SK-N-MC (cell line): ENCODE measurements around the gene BST1.

ENCODE experiments used
- DNase-seq: peaks from one replicate; pipeline ENCODE4 v3.0.0-alpha.2; 2011; ENCODE audit warnings: low read depth, low spot score
- H3K27ac ChIP-seq: fragments of 200-600 bp; sonication (generic); 2 replicates; pipeline ENCODE4 v1.5.1; 2016; ENCODE audit warnings: mixed run types
- H3K36me3 ChIP-seq: fragments of 200-600 bp; sonication (generic); 2 replicates; pipeline ENCODE4 v1.6.1; 2017; ENCODE audit warnings: antibody characterized with exemption, low read length, mixed read lengths; ENCODE audit not compliant: insufficient read depth
- H3K4me3 ChIP-seq: fragments of 200-600 bp; sonication (generic); 2 replicates; pipeline ENCODE4 v1.5.1; 2016
- H3K9ac ChIP-seq: fragments of 200-600 bp; sonication (generic); 2 replicates; pipeline ENCODE4 v1.8.0; 2017; ENCODE audit warnings: mixed run types, mixed read lengths; ENCODE audit not compliant: insufficient read length
- H3K9me3 ChIP-seq: fragments of 200-600 bp; sonication (generic); 2 replicates; pipeline ENCODE4 v1.6.1; 2017; ENCODE audit warnings: low read depth, mild to moderate bottlenecking, antibody characterized with exemption, low read length, moderate library complexity, mixed read lengths
- EZH2 ChIP-seq: fragments of 200-600 bp; sonication (generic); IDR thresholded peaks from one replicate; pipeline ENCODE4 v1.6.1; 2017; ENCODE audit warnings: antibody characterized with exemption
- FOXP2 ChIP-seq: optimal IDR thresholded peaks from 2 replicates; pipeline ENCODE3; 2011; ENCODE audit warnings: mild to moderate bottlenecking, moderate library complexity; ENCODE audit not compliant: insufficient read depth; ENCODE audit errors: extremely low read length, control extremely low read depth
- POLR2AphosphoS5 ChIP-seq: IDR thresholded peaks from 2 replicates; pipeline ENCODE4 v1.6.1; 2012; ENCODE audit warnings: mild to moderate bottlenecking, low read depth, low read length, borderline replicate concordance

The BST1 gene

DNA sequence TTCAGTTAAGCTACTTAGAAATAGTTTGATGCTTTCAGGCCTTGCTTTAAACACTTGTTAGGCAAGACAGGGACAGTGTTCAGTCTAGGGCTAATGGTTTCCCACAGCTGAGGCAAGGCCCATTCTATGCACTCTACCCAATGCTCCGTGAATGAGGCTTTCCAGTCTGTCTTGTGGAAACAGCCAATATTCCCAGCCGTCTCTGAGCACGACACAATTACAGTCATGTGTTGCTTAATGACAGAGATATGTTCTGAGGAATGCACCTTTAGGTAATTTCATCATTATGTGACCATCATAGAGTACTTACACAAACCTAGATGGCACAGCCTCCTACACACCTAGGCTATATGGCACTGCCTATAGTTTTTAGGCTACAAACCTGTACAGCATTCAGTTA lies 30.8 kb upstream of the BST1 start:
- Histone ChIP-seq H3K36me3 (peaks cover 8% of the 10 kb centered on the region), H3K4me3 (no peak overlapping the region), H3K9me3 (no peaks in the 10 kb centered on the region), H3K9ac (no peak overlapping the region), H3K27ac (no peak overlapping the region)
- DNase-seq, result no peak
- no peak for TF ChIP-seq FOXP2
- no peak for TF ChIP-seq EZH2
- TF ChIP-seq POLR2AphosphoS5, result no peak

DNA sequence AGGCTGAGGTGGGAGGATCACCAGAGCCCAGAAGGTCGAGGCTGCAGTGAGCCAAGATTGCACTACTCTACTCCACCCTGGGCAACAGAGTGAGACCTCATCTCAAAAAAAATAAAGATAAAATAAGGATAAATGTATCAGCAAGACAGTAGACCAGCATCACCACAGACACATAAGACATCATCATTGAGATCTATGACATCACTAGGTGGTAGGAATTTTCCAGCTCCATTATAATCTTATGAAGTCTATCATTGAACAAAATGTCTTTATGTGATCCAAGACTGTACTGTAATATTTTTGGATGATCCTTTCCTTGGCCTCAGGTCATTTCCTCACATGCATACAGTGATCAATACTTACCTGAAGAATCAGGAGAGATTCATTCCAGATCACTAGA lies 29.5 kb upstream of the BST1 start:
- no peak for TF ChIP-seq FOXP2
- TF ChIP-seq EZH2, result no peak
- TF ChIP-seq POLR2AphosphoS5, result no peak
- Histone ChIP-seq H3K27ac (no peak overlapping the region), H3K9me3 (no peaks in the 10 kb centered on the region), H3K9ac (no peak overlapping the region), H3K4me3 (no peak overlapping the region), H3K36me3 (0 out of 2 replicates have a peak, but pooled peaks cover 3% of the 10 kb centered on the region)
- no peak for DNase-seq

DNA sequence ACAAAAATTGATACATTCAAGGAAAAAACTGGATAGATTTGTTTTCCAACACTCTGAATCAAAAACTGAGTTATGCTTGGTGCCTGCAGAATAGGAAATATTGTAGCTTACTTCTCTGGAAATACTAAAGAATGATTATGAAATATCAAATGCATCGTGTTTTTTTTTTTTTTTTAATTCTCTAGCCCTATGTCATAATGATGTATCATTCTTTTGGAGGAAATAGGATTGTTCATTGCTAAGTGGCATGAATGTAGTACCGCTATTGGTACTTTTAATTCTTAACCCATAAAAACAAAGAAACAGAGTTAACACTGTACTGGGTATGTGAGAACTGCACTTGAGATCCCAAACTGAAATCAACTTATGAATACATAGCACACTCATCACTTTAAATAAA lies 28.8 kb upstream of the BST1 start:
- TF ChIP-seq FOXP2 (no peak), EZH2 (no peak), POLR2AphosphoS5 (no peak)
- no peak overlapping the region for H3K9ac ChIP-seq
- H3K27ac ChIP-seq, result no peak overlapping the region

DNA sequence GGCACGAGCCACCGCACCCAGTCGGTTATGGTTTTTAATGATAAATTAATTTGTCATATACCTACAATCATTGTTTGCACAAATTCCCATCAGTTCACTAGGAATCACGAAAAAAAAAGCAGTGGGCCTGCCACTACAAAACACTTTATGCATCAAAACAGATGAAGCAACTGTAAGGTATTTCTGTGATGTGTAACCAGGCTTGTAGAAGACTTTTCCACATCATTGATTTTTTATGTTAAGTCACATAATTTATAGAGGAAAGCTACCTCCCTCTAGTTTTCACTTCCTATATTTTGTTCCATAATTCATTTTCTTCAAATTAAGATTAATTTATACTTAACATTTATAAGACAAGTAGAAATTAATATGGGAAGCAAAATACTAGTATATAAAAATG lies 27.9 kb upstream of the BST1 start:
- no peak overlapping the region for H3K4me3 ChIP-seq
- no peaks in the 10 kb centered on the region for H3K9me3 ChIP-seq
- H3K27ac ChIP-seq, result no peak overlapping the region
- 0 out of 2 replicates have a peak, but pooled peaks cover 3% of the 10 kb centered on the region for H3K36me3 ChIP-seq
- DNase-seq, result no peak
- TF ChIP-seq EZH2 (no peak), POLR2AphosphoS5 (no peak), FOXP2 (no peak)
- no peak overlapping the region for H3K9ac ChIP-seq

More for the DNA sequence above, 28.8 kb upstream of the BST1 start:
- Histone ChIP-seq H3K4me3 (no peak overlapping the region), H3K36me3 (0 out of 2 replicates have a peak, but pooled peaks cover 3% of the 10 kb centered on the region), H3K9me3 (no peaks in the 10 kb centered on the region)
- DNase-seq, result no peak

DNA sequence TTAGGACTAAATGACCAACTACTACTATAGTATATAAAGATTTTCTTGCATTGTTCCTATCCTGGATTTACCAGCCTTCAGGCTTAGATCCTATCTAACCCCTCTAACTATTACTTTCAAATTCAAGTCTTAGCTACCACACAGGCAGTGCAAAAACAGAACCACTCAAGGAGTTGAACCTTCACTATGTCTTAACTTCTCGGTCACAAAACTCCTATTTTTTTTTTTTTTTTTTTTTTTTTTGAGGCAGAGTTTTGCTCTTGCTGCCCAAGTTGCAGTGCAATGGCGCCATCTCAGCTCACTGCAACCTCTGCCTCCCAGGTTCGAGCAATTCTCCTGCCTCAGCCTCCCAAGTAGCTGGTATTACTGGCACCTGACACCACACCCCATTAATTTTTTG lies 27.5 kb upstream of the BST1 start:
- Histone ChIP-seq H3K36me3 (0 out of 2 replicates have a peak, but pooled peaks cover 3% of the 10 kb centered on the region), H3K4me3 (no peak overlapping the region), H3K9ac (no peak overlapping the region), H3K27ac (no peak overlapping the region), H3K9me3 (no peaks in the 10 kb centered on the region)
- no peak for TF ChIP-seq FOXP2
- no peak for TF ChIP-seq POLR2AphosphoS5
- no peak for TF ChIP-seq EZH2
- no peak for DNase-seq

DNA sequence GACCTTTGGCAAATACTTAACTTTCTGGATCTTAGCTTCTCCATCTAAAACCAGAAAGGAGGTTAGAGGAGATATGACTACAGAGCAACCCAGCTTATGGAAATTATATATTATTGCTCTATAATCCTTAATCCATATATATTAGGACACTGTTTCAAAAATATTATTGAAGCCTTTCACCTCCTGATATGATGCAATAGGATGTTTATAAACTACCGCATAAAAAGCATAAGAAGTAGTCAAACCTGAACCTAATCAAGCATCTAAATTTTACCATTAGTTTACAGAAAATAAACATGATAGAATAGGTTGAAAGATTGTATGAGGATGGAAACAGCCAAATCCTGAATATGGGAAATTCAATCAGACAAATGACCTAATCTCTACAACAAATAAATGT lies 26.8 kb upstream of the BST1 start:
- TF ChIP-seq FOXP2 (no peak), POLR2AphosphoS5 (no peak), EZH2 (no peak)
- 0 out of 2 replicates have a peak, but pooled peaks cover 3% of the 10 kb centered on the region for H3K36me3 ChIP-seq
- H3K27ac ChIP-seq, result no peak overlapping the region
- DNase-seq, result no peak
- H3K9ac ChIP-seq, result no peak overlapping the region
- no peak overlapping the region for H3K4me3 ChIP-seq
- H3K9me3 ChIP-seq, result no peaks in the 10 kb centered on the region

DNA sequence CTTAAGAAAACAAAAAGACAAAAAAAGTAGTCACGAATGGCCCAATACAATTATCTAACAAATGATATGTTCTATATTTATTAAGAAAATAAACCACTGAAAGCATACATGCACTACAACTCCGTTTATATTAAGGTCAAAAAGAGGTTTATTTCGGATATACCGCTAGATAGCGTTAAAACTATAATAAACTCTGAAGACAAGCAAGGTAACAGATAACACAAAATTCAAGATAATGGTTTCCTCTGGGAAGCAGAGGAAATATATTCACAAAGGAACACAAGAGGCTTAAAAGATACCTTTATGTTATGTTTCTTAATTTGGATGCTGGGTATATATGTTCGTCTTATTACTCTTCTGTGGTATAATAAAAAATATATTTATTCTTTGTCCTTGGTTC lies 26.0 kb upstream of the BST1 start:
- Histone ChIP-seq H3K9ac (no peak overlapping the region), H3K4me3 (no peak overlapping the region), H3K27ac (no peak overlapping the region), H3K36me3 (0 out of 2 replicates have a peak, but pooled peaks cover 3% of the 10 kb centered on the region), H3K9me3 (no peaks in the 10 kb centered on the region)
- DNase-seq, result no peak
- TF ChIP-seq FOXP2 (no peak), POLR2AphosphoS5 (no peak), EZH2 (no peak)

DNA sequence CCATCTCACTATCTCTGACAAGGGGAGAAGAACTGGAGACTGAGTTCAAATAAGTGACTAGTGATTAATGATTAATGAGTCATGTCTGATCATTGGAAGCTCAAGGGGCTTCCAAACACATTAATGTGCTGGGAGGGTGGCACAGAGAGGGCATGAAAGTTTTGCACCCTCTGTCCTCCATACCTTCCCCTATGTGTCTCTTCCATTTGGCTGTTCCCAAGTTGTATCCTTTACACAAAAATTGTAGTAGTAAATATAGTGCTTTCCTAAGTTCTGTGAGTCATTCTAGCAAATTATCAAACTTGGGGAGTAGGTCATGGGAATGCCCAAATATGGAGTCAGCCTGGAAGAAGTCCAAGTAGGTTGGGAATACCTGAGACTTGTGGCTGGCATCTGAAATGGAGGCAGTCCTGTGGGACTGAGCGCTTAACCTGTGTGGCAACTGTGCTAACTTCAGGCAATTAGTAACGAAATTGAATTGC lies 25.3 kb upstream of the BST1 start:
- Histone ChIP-seq H3K27ac (no peak overlapping the region), H3K9ac (no peak overlapping the region), H3K4me3 (no peak overlapping the region), H3K9me3 (no peaks in the 10 kb centered on the region), H3K36me3 (0 out of 2 replicates have a peak, but pooled peaks cover 3% of the 10 kb centered on the region)
- no peak for DNase-seq
- no peak for TF ChIP-seq POLR2AphosphoS5
- TF ChIP-seq EZH2, result no peak
- no peak for TF ChIP-seq FOXP2

DNA sequence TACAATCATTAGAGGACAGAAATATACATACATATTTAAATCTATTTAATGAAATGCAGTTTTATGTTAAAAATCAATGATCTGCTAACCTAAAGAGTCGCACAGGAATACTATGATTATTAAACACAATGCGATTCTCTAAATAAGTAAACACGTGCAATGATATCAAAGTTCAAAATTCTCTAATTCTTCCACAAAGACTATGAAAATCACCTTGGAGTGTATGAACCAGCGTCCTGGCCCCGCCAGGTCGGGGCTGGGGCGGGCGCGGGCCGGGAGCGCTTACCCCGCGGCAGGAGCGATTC lies 21.8 kb upstream of the BST1 start:
- no peak for TF ChIP-seq POLR2AphosphoS5
- no peak for TF ChIP-seq FOXP2
- TF ChIP-seq EZH2, result no peak
- H3K27ac ChIP-seq, result peak overlapping the region; percentile 70
- H3K36me3 ChIP-seq, result peaks cover 18% of the 10 kb centered on the region; the same call in 1 of the 2 replicates
- peak overlapping the region; percentile 91 for H3K4me3 ChIP-seq
- H3K9me3 ChIP-seq, result no peaks in the 10 kb centered on the region
- no peak for DNase-seq
- peak overlapping the region; percentile 91 for H3K9ac ChIP-seq
